Liver (tissue), 9 donors: ENCODE measurements around the gene BATF3. TPM values are rescaled to one million over a fixed set of nuclear protein-coding genes. Genes with fewer than 3 reads are reported as not detected.

Experiments
- DNase-seq: peaks from one replicate; pipeline ENCODE4 v3.0.0-alpha.2; 2017; ENCODE audit warnings: low spot score
- H3K27ac ChIP-seq, 2 donors: one replicate each; pipeline ENCODE4 v1.7.0; 2013; ENCODE audit warnings: inconsistent platforms in 2 of 2, low read length in 2 of 2, control low read depth in 1 of 2, low read depth in 1 of 2, mild to moderate bottlenecking in 1 of 2
- H3K27me3 ChIP-seq, 4 donors: one replicate each; pipeline versions ENCODE4 v1.6.1 to v1.7.0; 2013; ENCODE audit warnings: low read length in 3 of 4, inconsistent platforms in 1 of 4, mild to moderate bottlenecking in 1 of 4, moderate library complexity in 1 of 4; ENCODE audit not compliant: control insufficient read depth in 4 of 4, insufficient read depth in 4 of 4
- H3K36me3 ChIP-seq, 4 donors: one replicate each; pipeline versions ENCODE4 v1.6.1 to v1.7.0; 2013; ENCODE audit warnings: low read length in 3 of 4, mild to moderate bottlenecking in 3 of 4, low read depth in 1 of 4, moderate library complexity in 1 of 4; ENCODE audit not compliant: control insufficient read depth in 4 of 4, insufficient read depth in 3 of 4
- H3K4me1 ChIP-seq, 4 donors: one replicate each; pipeline versions ENCODE4 v1.6.1 to v1.7.0; 2013; ENCODE audit warnings: low read length in 3 of 4, mild to moderate bottlenecking in 3 of 4, moderate library complexity in 1 of 4; ENCODE audit not compliant: control insufficient read depth in 4 of 4, insufficient read depth in 4 of 4
- H3K4me3 ChIP-seq, 3 donors: one replicate each; pipeline versions ENCODE4 v1.6.1 to v1.7.0; 2013; ENCODE audit warnings: low read length in 3 of 3, control low read depth in 1 of 3, low read depth in 1 of 3, mild to moderate bottlenecking in 1 of 3
- H3K9ac ChIP-seq, 2 donors: one replicate each; pipeline ENCODE4 v1.7.0; 2013; ENCODE audit warnings: low read length in 2 of 2, mild to moderate bottlenecking in 2 of 2, moderate library complexity in 2 of 2, control low read depth in 1 of 2, low read depth in 1 of 2
- H3K9me3 ChIP-seq, 4 donors: one replicate each; pipeline versions ENCODE4 v1.6.1 to v1.7.0; 2013; ENCODE audit warnings: low read length in 3 of 4; ENCODE audit not compliant: control insufficient read depth in 4 of 4
- CTCF ChIP-seq: fragments of 150-350 bp; IDR thresholded peaks from 2 replicates; pipeline ENCODE4 v1.5.1; 2017; ENCODE audit warnings: improper control_type of control experiment, low read depth, low read length; ENCODE audit not compliant: missing input control
- EGR1 ChIP-seq, 2 donors: IDR thresholded peaks; 2 replicates each; pipeline ENCODE4 v1.6.1; 2016 to 2018; ENCODE audit warnings: antibody characterized with exemption in 2 of 2, low read depth in 2 of 2
- RXRA ChIP-seq, 2 donors: IDR thresholded peaks; 2 replicates each; pipeline ENCODE4 v1.6.1; 2017 to 2018; ENCODE audit warnings: antibody characterized with exemption in 2 of 2, mild to moderate bottlenecking in 1 of 2
- YY1 ChIP-seq: IDR thresholded peaks from 2 replicates; pipeline ENCODE4 v1.6.1; 2016; ENCODE audit warnings: antibody characterized with exemption, mild to moderate bottlenecking
- WGBS: extraction: QIAGEN DNeasy Blood & Tissue Kit; methylation state at CpG from one replicate; pipeline ENCODE4 v1.1.7; 2013; 5-methylcytosine and 5-hydroxymethylcytosine counted together
- polyA plus RNA-seq, 2 donors: library from polyadenylated mRNA; stranded (reverse) in 1 of 2; unstranded in 1 of 2; fragments of 200-250 nt in 1 of 2; fragments of >200 nt in 1 of 2; fragmentation: Nextera tagmentation in 1 of 2; extraction: Ambion mirVana in 1 of 2; gene quantifications; one replicate each; pipeline versions ENCODE4 v1.2.1 to v1.2.3, GENCODE V29; 2013 to 2015
- total RNA-seq, 2 donors: library from RNA; depleted of rRNA; stranded (reverse); fragments of >200 nt; gene quantifications; one replicate each; pipeline ENCODE4 v1.2.3, GENCODE V29; 2014
- TF ChIP-seq, protein P1 (sequence below): IDR thresholded peaks from 2 replicates; pipeline ENCODE4 v1.6.1; 2016; ENCODE audit warnings: antibody characterized with exemption, mild to moderate bottlenecking
- donor health status: healthy.
- donor health status: healthy.
- donor health status: healthy.
- donor health status: healthy.
- donor health status: healthy.

BATF3 gene
- total and polyA plus RNA-seq, 4 donors = 0.65 to 1.0 (median 0.91) TPM

DNA sequence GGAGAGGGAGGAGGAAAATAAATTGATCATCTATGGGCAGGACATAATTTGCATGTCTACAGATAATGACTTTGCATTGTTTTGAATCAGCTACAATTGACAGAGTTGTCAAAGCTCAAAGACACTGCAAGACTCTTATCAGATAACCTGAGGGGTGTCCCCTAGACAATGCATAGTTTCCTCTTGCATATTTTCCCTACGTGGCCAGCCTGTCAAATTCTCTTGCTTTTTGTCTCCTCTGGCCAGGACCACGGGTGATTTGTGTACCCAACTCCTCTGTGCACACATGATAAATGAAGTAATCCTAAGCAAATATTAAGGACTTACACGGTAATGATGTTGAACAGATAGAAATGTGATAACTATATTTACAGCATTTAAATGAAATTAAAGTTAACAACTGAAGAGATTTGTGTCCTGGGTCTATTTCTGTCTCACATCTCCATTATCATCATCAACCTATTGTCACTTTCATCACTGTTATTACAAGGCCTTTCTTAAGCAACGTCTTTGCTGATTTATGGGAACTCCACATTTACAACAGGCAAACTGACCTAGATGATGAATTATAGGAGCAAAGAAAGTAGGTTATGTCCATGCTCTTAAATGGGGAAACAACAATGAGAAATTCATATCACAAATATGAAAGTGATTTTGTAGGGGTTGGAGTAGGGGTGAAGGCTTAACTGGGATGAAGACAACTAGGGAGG lies 18.8 kb downstream of the BATF3 start:
- H3K4me3 ChIP-seq = no peak overlapping the region
- H3K27ac ChIP-seq = no peak overlapping the region
- H3K9me3 ChIP-seq = no peaks in the 10 kb centered on the region
- 20% methylated on average over 4 of the region's 4 CpGs for WGBS
- H3K36me3 ChIP-seq = no peaks in the 10 kb centered on the region
- no peaks in the 10 kb centered on the region for H3K27me3 ChIP-seq
- DNase-seq = no peak
- peaks cover 0 to 3% (median 0%) of the 10 kb centered on the region in 4 donors for H3K4me1 ChIP-seq
- TF ChIP-seq CTCF (no peak), RXRA (IDR thresholded peaks at IDR 0.05) (no peak)
- no peak overlapping the region for H3K9ac ChIP-seq

DNA sequence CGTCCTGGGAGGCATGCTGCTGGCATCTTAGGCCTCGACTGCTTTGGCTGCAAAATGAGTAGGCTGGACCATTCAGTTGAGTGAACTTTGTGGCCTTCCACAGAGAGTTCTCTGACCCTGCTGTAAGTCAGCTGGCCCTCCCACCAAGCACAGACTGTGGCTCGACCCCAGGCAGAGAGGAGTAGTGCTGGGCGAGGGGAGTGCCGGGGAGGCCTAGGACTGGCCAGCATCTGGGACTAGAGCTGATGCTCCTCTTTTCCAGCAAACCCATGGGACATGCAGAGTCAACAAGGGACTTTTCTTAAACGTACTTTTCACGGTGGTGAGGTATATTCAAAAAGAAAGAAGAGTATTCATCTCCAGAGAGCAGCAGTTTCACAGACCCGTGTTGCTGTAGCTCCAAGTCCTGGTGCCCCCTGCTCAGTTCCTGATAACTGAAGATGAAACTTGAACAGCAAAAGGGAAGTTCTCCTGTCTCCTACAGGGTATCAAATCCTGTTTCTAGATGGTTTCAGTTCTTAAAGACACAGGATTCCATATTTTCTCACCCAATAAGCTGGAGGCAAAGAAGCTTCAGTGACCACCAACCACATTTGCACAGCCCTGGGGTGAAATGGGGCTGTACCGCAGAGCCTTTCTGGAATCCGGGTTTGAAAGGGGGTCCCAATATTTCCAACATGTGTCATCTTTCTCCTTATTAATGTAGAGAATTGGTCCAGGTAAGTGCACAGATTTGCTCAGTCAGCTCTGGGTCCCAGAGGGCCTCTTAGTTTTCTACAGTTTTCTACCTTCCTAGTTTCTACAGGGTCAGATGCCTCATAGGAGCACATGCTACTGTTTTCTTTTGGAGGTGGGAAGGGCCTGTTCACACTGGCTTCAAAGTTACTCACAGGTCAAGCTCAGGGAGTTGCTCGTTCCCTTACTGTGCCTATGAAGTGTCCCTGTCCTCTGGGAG lies 20.9 kb downstream of the BATF3 start:
- Histone ChIP-seq H3K27ac (no peak overlapping the region), H3K9ac (no peak overlapping the region), H3K27me3 (no peaks in the 10 kb centered on the region), H3K36me3 (no peaks in the 10 kb centered on the region), H3K4me1 (peaks cover 0 to 3% (median 0%) of the 10 kb centered on the region in 4 donors), H3K9me3 (no peaks in the 10 kb centered on the region), H3K4me3 (no peak overlapping the region)
- no peak for DNase-seq
- TF ChIP-seq YY1 = no peak
- WGBS = 69% methylated on average over 11 of the region's 11 CpGs

DNA sequence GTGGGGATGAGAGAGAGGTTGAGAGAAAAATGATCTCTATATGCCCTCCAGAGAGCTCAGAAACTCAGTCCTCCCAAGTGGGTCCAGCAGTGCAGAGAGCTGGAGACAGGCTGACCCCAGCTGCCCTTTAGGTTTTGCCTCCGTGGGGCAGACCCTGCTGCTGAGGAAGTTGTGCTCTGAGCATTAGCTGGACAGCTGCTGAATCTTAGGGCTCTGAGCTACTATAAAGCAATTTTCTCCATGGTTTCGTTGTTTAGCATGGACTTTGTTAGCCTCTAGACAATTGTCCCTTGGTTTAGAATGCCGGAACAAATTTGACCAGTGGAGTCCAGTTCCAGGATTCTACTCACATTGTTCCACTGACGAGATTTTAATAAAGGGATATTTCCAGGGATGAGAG lies 22.1 kb downstream of the BATF3 start:
- WGBS = 86% methylated on average over 4 of the region's 4 CpGs
- H3K27ac ChIP-seq = no peak overlapping the region
- peaks cover 0 to 2% (median 0%) of the 10 kb centered on the region in 4 donors for H3K27me3 ChIP-seq
- DNase-seq = no peak
- no peaks in the 10 kb centered on the region for H3K9me3 ChIP-seq
- TF ChIP-seq, protein P1, sequence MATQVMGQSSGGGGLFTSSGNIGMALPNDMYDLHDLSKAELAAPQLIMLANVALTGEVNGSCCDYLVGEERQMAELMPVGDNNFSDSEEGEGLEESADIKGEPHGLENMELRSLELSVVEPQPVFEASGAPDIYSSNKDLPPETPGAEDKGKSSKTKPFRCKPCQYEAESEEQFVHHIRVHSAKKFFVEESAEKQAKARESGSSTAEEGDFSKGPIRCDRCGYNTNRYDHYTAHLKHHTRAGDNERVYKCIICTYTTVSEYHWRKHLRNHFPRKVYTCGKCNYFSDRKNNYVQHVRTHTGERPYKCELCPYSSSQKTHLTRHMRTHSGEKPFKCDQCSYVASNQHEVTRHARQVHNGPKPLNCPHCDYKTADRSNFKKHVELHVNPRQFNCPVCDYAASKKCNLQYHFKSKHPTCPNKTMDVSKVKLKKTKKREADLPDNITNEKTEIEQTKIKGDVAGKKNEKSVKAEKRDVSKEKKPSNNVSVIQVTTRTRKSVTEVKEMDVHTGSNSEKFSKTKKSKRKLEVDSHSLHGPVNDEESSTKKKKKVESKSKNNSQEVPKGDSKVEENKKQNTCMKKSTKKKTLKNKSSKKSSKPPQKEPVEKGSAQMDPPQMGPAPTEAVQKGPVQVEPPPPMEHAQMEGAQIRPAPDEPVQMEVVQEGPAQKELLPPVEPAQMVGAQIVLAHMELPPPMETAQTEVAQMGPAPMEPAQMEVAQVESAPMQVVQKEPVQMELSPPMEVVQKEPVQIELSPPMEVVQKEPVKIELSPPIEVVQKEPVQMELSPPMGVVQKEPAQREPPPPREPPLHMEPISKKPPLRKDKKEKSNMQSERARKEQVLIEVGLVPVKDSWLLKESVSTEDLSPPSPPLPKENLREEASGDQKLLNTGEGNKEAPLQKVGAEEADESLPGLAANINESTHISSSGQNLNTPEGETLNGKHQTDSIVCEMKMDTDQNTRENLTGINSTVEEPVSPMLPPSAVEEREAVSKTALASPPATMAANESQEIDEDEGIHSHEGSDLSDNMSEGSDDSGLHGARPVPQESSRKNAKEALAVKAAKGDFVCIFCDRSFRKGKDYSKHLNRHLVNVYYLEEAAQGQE = peak; percentile 37
- TF ChIP-seq EGR1 (IDR thresholded peaks at IDR 0.05; ENCODE audit: low read depth in 2 of 2) = no peak
- peaks cover 0 to 3% (median 0%) of the 10 kb centered on the region in 4 donors for H3K4me1 ChIP-seq
- no peak overlapping the region for H3K9ac ChIP-seq
- no peak overlapping the region for H3K4me3 ChIP-seq
- no peaks in the 10 kb centered on the region for H3K36me3 ChIP-seq
